GM23338 (cell line): ENCODE measurements around the gene GRIN3B. TPM values are rescaled to one million over a fixed set of nuclear protein-coding genes. Genes with fewer than 3 reads are reported as not detected.

Source experiments
- ATAC-seq: fragments of 200-7000 bp; cut with Tn5 transposase; 3 replicates; pipeline ENCODE4 v1.9.1; 2020
- DNase-seq: peaks from one replicate; pipeline ENCODE4 v3.0.0-alpha.2; 2015; ENCODE audit warnings: low spot score
- H2AFZ ChIP-seq: fragments of 200-600 bp; sonication (generic); 2 replicates; pipeline ENCODE4 v1.8.0; 2016; ENCODE audit warnings: antibody characterized with exemption, mild to moderate bottlenecking, moderate library complexity
- H3F3A ChIP-seq: fragments of 200-600 bp; sonication (generic); replicated peaks from 2 replicates; pipeline ENCODE4 v1.8.0; 2017; ENCODE audit warnings: antibody characterized with exemption, mixed run types, low read depth
- H3K27ac ChIP-seq: fragments of 200-600 bp; sonication (generic); 2 replicates; pipeline ENCODE4 v1.6.1; 2016; ENCODE audit warnings: low read depth
- H3K27me3 ChIP-seq: fragments of 200-600 bp; sonication (generic); 2 replicates; pipeline ENCODE4 v1.8.0; 2016; ENCODE audit warnings: mild to moderate bottlenecking, mixed run types, moderate library complexity; ENCODE audit not compliant: insufficient read depth
- H3K36me3 ChIP-seq: fragments of 200-600 bp; sonication (generic); 2 replicates; pipeline ENCODE4 v1.8.0; 2016; ENCODE audit warnings: mild to moderate bottlenecking; ENCODE audit not compliant: insufficient read depth
- H3K4me1 ChIP-seq: fragments of 200-600 bp; sonication (generic); 2 replicates; pipeline ENCODE4 v1.8.0; 2016; ENCODE audit warnings: mild to moderate bottlenecking, moderate library complexity; ENCODE audit not compliant: insufficient read depth
- H3K4me2 ChIP-seq: fragments of 200-600 bp; sonication (generic); 2 replicates; pipeline ENCODE4 v1.7.1; 2017; ENCODE audit warnings: mixed run types
- H3K4me3 ChIP-seq: fragments of 200-600 bp; sonication (generic); 2 replicates; pipeline ENCODE4 v1.6.1; 2016; ENCODE audit warnings: mixed run types
- H3K79me2 ChIP-seq: fragments of 200-600 bp; sonication (generic); replicated peaks from 2 replicates; pipeline ENCODE4 v1.8.0; 2017; ENCODE audit warnings: mild to moderate bottlenecking; ENCODE audit not compliant: insufficient read depth
- H3K9me2 ChIP-seq: fragments of 200-600 bp; sonication (generic); 2 replicates; pipeline ENCODE4 v1.8.0; 2017; ENCODE audit not compliant: insufficient read depth
- H4K20me1 ChIP-seq: fragments of 200-600 bp; sonication (generic); replicated peaks from 2 replicates; pipeline ENCODE4 v1.8.0; 2017; ENCODE audit warnings: mild to moderate bottlenecking; ENCODE audit not compliant: insufficient read depth
- H3K27ac Mint-ChIP-seq: 2 replicates; pipeline ENCODE4 v1.8.0; 2020; ENCODE audit warnings: inconsistent platforms, mild to moderate bottlenecking, moderate library complexity, mixed read lengths
- H3K27me3 Mint-ChIP-seq: 3 replicates; pipeline ENCODE4 v1.8.0; 2022; ENCODE audit warnings: low read depth, mild to moderate bottlenecking, moderate library complexity, mixed read lengths, inconsistent platforms; ENCODE audit not compliant: insufficient read depth, poor library complexity
- H3K36me3 Mint-ChIP-seq: 3 replicates; pipeline ENCODE4 v1.8.0; 2021; ENCODE audit warnings: low read depth, mild to moderate bottlenecking, inconsistent platforms, moderate library complexity, mixed read lengths
- H3K4me1 Mint-ChIP-seq: 3 replicates; pipeline ENCODE4 v1.8.0; 2020; ENCODE audit warnings: mild to moderate bottlenecking, inconsistent platforms, mixed read lengths
- H3K4me3 Mint-ChIP-seq: 3 replicates; pipeline ENCODE4 v1.8.0; 2021; ENCODE audit warnings: moderate library complexity, mild to moderate bottlenecking, inconsistent platforms, mixed read lengths
- H3K9me3 Mint-ChIP-seq: 3 replicates; pipeline ENCODE4 v1.8.0; 2020; ENCODE audit warnings: moderate library complexity, mild to moderate bottlenecking, inconsistent platforms, mixed read lengths
- CTCF ChIP-seq, 2 experiments: fragments of 200-600 bp in 1 of 2; sonication (generic) in 1 of 2; conservative IDR thresholded peaks; 2 replicates each; pipeline versions ENCODE4 v1.5.1 to v1.6.1; 2016 to 2017; ENCODE audit warnings: antibody characterized with exemption in 2 of 2, low read depth in 2 of 2, mild to moderate bottlenecking in 2 of 2, moderate library complexity in 1 of 2
- ETS1 ChIP-seq: IDR thresholded peaks from 2 replicates; pipeline ENCODE4 v1.6.1; 2016; ENCODE audit warnings: antibody characterized with exemption
- EZH2phosphoT487 ChIP-seq: fragments of 200-600 bp; sonication (generic); IDR thresholded peaks from one replicate; pipeline ENCODE4 v1.8.1; 2018; ENCODE audit warnings: antibody characterized with exemption; ENCODE audit not compliant: unreplicated experiment
- JUNB ChIP-seq: IDR thresholded peaks from one replicate; pipeline ENCODE4 v1.6.1; 2016; ENCODE audit warnings: antibody characterized with exemption; ENCODE audit not compliant: unreplicated experiment
- NANOG ChIP-seq: IDR thresholded peaks from 2 replicates; pipeline ENCODE4 v1.6.1; 2016; ENCODE audit warnings: antibody characterized with exemption, borderline replicate concordance
- POLR2AphosphoS5 ChIP-seq: IDR thresholded peaks from 2 replicates; pipeline ENCODE4 v1.6.1; 2016; ENCODE audit warnings: antibody characterized with exemption, low read depth
- STAT1 ChIP-seq: IDR thresholded peaks from one replicate; pipeline ENCODE4 v1.6.1; 2016; ENCODE audit warnings: antibody characterized with exemption; ENCODE audit not compliant: unreplicated experiment
- ZNF114 ChIP-seq: fragments of 250-450 bp; sonication (Bioruptor Pico); IDR thresholded peaks from 2 replicates; pipeline ENCODE4 v1.5.0; 2020; ENCODE audit warnings: mild to moderate bottlenecking, moderate library complexity
- ZNF331 ChIP-seq: fragments of 250-450 bp; sonication (Bioruptor Pico); IDR thresholded peaks from 2 replicates; pipeline ENCODE4 v1.5.0; 2020; ENCODE audit warnings: low read depth, mild to moderate bottlenecking, moderate library complexity
- ZNF462 ChIP-seq: fragments of 250-450 bp; sonication (Bioruptor Pico); IDR thresholded peaks from 2 replicates; pipeline ENCODE4 v1.5.0; 2020; ENCODE audit warnings: mild to moderate bottlenecking, moderate library complexity
- polyA plus RNA-seq: library from polyadenylated mRNA; unstranded; fragments of >200 nt; fragmentation: Nextera tagmentation; extraction: Ambion mirVana; gene quantifications from 2 replicates; pipeline ENCODE4 v1.2.1, GENCODE V29; 2016
- total RNA-seq: library from RNA; depleted of rRNA; stranded (reverse); fragments of >200 nt; shearing (Covaris generic); gene quantifications from 2 replicates; pipeline ENCODE4 v1.2.3, GENCODE V29; 2014

The GRIN3B gene
- total and polyA plus RNA-seq, 2 experiments from 2014 or later: 0.11 to 2.8 TPM

DNA sequence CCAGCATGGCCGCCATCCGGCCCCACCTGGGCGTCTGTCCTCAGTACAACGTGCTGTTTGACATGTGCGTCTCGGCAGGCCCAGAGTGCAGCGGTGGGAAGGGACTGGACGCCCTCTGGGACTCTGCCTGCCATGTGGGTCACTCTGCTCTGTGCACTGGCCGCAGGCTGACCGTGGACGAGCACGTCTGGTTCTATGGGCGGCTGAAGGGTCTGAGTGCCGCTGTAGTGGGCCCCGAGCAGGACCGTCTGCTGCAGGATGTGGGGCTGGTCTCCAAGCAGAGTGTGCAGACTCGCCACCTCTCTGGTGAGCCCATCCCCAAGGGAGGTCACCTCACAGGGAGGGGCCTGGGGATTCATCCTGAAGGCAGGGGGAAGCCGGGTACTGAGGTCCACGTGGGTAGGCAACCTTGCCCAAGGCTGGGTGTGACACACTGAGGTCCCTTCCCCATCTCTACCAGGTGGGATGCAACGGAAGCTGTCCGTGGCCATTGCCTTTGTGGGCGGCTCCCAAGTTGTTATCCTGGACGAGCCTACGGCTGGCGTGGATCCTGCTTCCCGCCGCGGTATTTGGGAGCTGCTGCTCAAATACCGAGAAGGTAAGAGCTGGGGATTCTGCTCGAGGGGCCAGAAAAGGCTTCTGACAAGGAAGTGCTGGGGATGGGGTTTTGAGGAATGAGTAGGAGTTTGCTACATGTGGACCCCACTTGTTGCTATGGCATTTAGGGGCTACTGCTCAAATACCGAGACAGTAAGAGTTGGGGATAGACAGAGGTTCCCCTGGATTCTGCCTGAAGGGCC, 51.0 kb downstream of the GRIN3B start:
- H3K27ac ChIP-seq: no peak overlapping the region
- no peaks in the 10 kb centered on the region for H3K79me2 ChIP-seq
- no peaks in the 10 kb centered on the region for H3K27me3 ChIP-seq
- H3K9me3 Mint-ChIP-seq: peaks cover 7% of the 10 kb centered on the region; the same call in 2 of the 3 replicates
- no peak overlapping the region for H2AFZ ChIP-seq
- no peak for DNase-seq
- no peak overlapping the region for H3K27ac Mint-ChIP-seq
- H3K36me3 ChIP-seq: no peaks in the 10 kb centered on the region
- no peaks in the 10 kb centered on the region for H4K20me1 ChIP-seq
- H3K36me3 Mint-ChIP-seq: peaks cover 18% of the 10 kb centered on the region
- no peaks in the 10 kb centered on the region for H3K4me1 ChIP-seq
- H3F3A ChIP-seq: no peaks in the 10 kb centered on the region
- no peak overlapping the region for H3K4me3 Mint-ChIP-seq
- no peak overlapping the region for H3K4me2 ChIP-seq
- H3K4me1 Mint-ChIP-seq: no peaks in the 10 kb centered on the region
- peaks cover 19% of the 10 kb centered on the region for H3K27me3 Mint-ChIP-seq
- H3K4me3 ChIP-seq: no peak overlapping the region
- no peak for ATAC-seq
- TF ChIP-seq POLR2AphosphoS5 (no peak), ETS1 (no peak)
- H3K9me2 ChIP-seq: no peaks in the 10 kb centered on the region

GRCh38 chr19:1051791-1052190, 51.6 kb downstream of the GRIN3B start:
- Histone ChIP-seq H3K27me3 (no peaks in the 10 kb centered on the region), H3K27ac (no peak overlapping the region), H3K79me2 (no peaks in the 10 kb centered on the region), H3F3A (no peaks in the 10 kb centered on the region), H2AFZ (no peak overlapping the region), H3K36me3 (peaks cover 1% of the 10 kb centered on the region; the same call in 1 of the 2 replicates), H3K4me3 (no peak overlapping the region), H4K20me1 (no peaks in the 10 kb centered on the region), H3K4me1 (no peaks in the 10 kb centered on the region), H3K9me2 (no peaks in the 10 kb centered on the region), H3K4me2 (no peak overlapping the region)
- ATAC-seq (no peak), DNase-seq (no peak)
- no peak overlapping the region for H3K4me3 Mint-ChIP-seq
- H3K27ac Mint-ChIP-seq: no peak overlapping the region
- H3K4me1 Mint-ChIP-seq: no peaks in the 10 kb centered on the region
- no peak for TF ChIP-seq EZH2phosphoT487
- TF ChIP-seq ZNF114 (CRISPR knock-in tag): no peak
- no peak for TF ChIP-seq STAT1
- TF ChIP-seq ZNF331 (CRISPR knock-in tag): no peak
- no peak for TF ChIP-seq NANOG
- no peak for TF ChIP-seq CTCF (conservative IDR thresholded peaks at IDR 0.05; ENCODE audit: low read depth in 2 of 2)
- no peak for TF ChIP-seq JUNB
- TF ChIP-seq ZNF462: no peak
- H3K9me3 Mint-ChIP-seq: peaks cover 13% of the 10 kb centered on the region; the same call in 2 of the 3 replicates
- H3K36me3 Mint-ChIP-seq: peaks cover 24% of the 10 kb centered on the region
- peaks cover 21% of the 10 kb centered on the region for H3K27me3 Mint-ChIP-seq
